IMR-90 (cell line): ENCODE results near the gene FCRLB. TPM values are rescaled to one million over a fixed set of nuclear protein-coding genes. Genes with fewer than 3 reads are reported as not detected.

Experiments
- microRNA-seq, 2 experiments: library from miRNA; stranded (forward) in 1 of 2; unstranded in 1 of 2; fragments of 10-50 nt in 1 of 2; fragments of <30 nt in 1 of 2; gene quantifications in 1 of 2; microRNA quantifications in 1 of 2; one replicate each; pipeline versions ENCODE3 to v1.1.0; 2013 to 2020; ENCODE audit not compliant: insufficient read depth in 1 of 2, insufficient read length in 1 of 2, unreplicated experiment in 1 of 2
- polyA plus RNA-seq, 3 experiments: library from polyadenylated mRNA; depleted of rRNA; stranded (reverse); fragments of >200 nt; gene quantifications; 2 replicates each; pipeline ENCODE4 v1.2.3, GENCODE V29; 2012; ENCODE audit warnings: low replicate concordance in 1 of 3
- small RNA-seq, 5 experiments: library from RNA; depleted of rRNA; stranded (forward); fragments of <200 nt; gene quantifications; one replicate each; pipeline ENCODE3, GENCODE V24; 2012
- total RNA-seq: library from RNA; depleted of rRNA; stranded (reverse); fragments of >200 nt; gene quantifications from 2 replicates; pipeline ENCODE4 v1.2.3, GENCODE V29; 2012; rRNA removed

Gene FCRLB
- total and polyA plus RNA-seq, 2 of the 4 experiments (the other 2 are of a cell fraction), result 0.90 to 2.2 TPM

Small RNAs within 50 kb of the gene (microRNA-seq; reads per million reads assigned to microRNA genes)
- not detected for gene RF00019 (ENCODE audit: insufficient read depth, insufficient read length)
- gene RN7SL466P (ENCODE audit: insufficient read depth, insufficient read length), result not detected

Small RNAs within 50 kb of the gene (small RNA-seq; reads per million reads assigned to genes)
- gene RF00019 (0 reads per million in 5 experiments), gene RN7SL466P (0 reads per million in 5 experiments)

Other genes starting within 250 kb of the FCRLB start
- 0.18 and 0.28 TPM in 2 replicates for gene FCGR2A, start 216.1 kb upstream of the FCRLB start, total RNA-seq
- gene FCGR2A, start 216.1 kb upstream of the FCRLB start, polyA plus RNA-seq (2012; rRNA removed), result 0.56 and 0.94 TPM in 2 replicates
- gene HSPA6, start 197.0 kb upstream of the FCRLB start, total RNA-seq, result 0.54 and 0.56 TPM in 2 replicates
- gene HSPA6, start 197.0 kb upstream of the FCRLB start, polyA plus RNA-seq (2012; rRNA removed), result 0.50 and 0.67 TPM in 2 replicates
- gene FCGR3A, start 171.7 kb upstream of the FCRLB start, total RNA-seq, result not detected in 2 replicates
- gene FCGR3A, start 171.7 kb upstream of the FCRLB start, polyA plus RNA-seq (2012; rRNA removed), result not detected in 2 replicates
- not detected in 2 replicates for gene FCGR3B, start 90.4 kb upstream of the FCRLB start, total RNA-seq
- not detected in 2 replicates for gene FCGR3B, start 90.4 kb upstream of the FCRLB start, polyA plus RNA-seq (2012; rRNA removed)
- gene FCGR2B, start 58.4 kb upstream of the FCRLB start, total RNA-seq, result not detected in 2 replicates
- gene FCGR2B, start 58.4 kb upstream of the FCRLB start, polyA plus RNA-seq (2012; rRNA removed), result not detected in 2 replicates
- 0.28 and 0.36 TPM in 2 replicates for gene FCRLA, start 14.3 kb upstream of the FCRLB start, total RNA-seq
- 0.36 and 0.46 TPM in 2 replicates for gene FCRLA, start 14.3 kb upstream of the FCRLB start, polyA plus RNA-seq (2012; rRNA removed)
- gene DUSP12, start 28.2 kb downstream of the FCRLB start, total RNA-seq, result 31.5 and 31.7 TPM in 2 replicates
- gene DUSP12, start 28.2 kb downstream of the FCRLB start, polyA plus RNA-seq (2012; rRNA removed), result 35.6 and 39.2 TPM in 2 replicates
- 17.6 and 17.8 TPM in 2 replicates for gene ATF6, start 44.8 kb downstream of the FCRLB start, total RNA-seq
- 11.5 and 12.2 TPM in 2 replicates for gene ATF6, start 44.8 kb downstream of the FCRLB start, polyA plus RNA-seq (2012; rRNA removed)